A673 (cell line): ENCODE data around the gene DCUN1D4.

ENCODE experiments used
- CTCF ChIP-seq: fragments of 300-800, 200-600 bp; sonication (generic); conservative IDR thresholded peaks from 2 replicates; pipeline ENCODE4 v1.5.1; 2017; ENCODE audit warnings: low read depth, mild to moderate bottlenecking, antibody characterized with exemption, low read length, moderate library complexity, mixed read lengths
- EZH2 ChIP-seq: fragments of 200-600 bp; sonication (generic); IDR thresholded peaks from 2 replicates; pipeline ENCODE4 v1.6.1; 2017; ENCODE audit warnings: borderline replicate concordance, low read depth, mild to moderate bottlenecking, mixed read lengths, antibody characterized with exemption, low read length; ENCODE audit not compliant: poor library complexity, severe bottlenecking

- TF ChIP-seq CTCF, result no peak
- TF ChIP-seq EZH2, result no peak
Observed at GRCh38 chr4:51923343-51923742, 80.4 kb downstream of the DCUN1D4 start.
